Esophagus squamous epithelium (tissue), 5 donors: ENCODE data around the gene HIRA. TPM values are rescaled to one million over a fixed set of nuclear protein-coding genes. Genes with fewer than 3 reads are reported as not detected.

Experiments
- DNase-seq: peaks from one replicate; lab custom pipeline; 2025; lab: John Stamatoyannopoulos, UW
- H3K27ac ChIP-seq, 4 donors: fragments of 200-600 bp; sonication (generic); one replicate each; pipeline ENCODE4 v1.5.1; 2016 to 2019; ENCODE audit warnings: mild to moderate bottlenecking in 1 of 4
- H3K27me3 ChIP-seq, 4 donors: fragments of 200-600 bp; sonication (generic); 1 replicate in 3 of 4; 2 replicates in 1 of 4; pipeline versions ENCODE4 v1.5.1 to v1.6.0; 2017 to 2021; ENCODE audit warnings: antibody characterized with exemption in 1 of 4
- H3K36me3 ChIP-seq, 3 donors: fragments of 200-600 bp; sonication (generic); one replicate each; pipeline ENCODE4 v1.5.1; 2016 to 2019
- H3K4me1 ChIP-seq, 3 donors: fragments of 200-600 bp; sonication (generic); one replicate each; pipeline ENCODE4 v1.5.1; 2017 to 2019
- H3K4me3 ChIP-seq, 4 donors: fragments of 200-600 bp; sonication (generic); 1 replicate in 3 of 4; 2 replicates in 1 of 4; pipeline ENCODE4 v1.5.1; 2016 to 2019; ENCODE audit warnings: mild to moderate bottlenecking in 2 of 4, moderate library complexity in 1 of 4
- H3K9me3 ChIP-seq, 3 donors: fragments of 200-600 bp; sonication (generic); one replicate each; pipeline ENCODE4 v1.5.1; 2016 to 2019
- POLR2A ChIP-seq, 4 donors: fragments of 450-650 bp; IDR thresholded peaks; one replicate each; pipeline ENCODE4 v1.6.1; 2017; ENCODE audit warnings: antibody characterized with exemption in 4 of 4, mild to moderate bottlenecking in 4 of 4, moderate library complexity in 3 of 4
- WGBS, 2 donors: methylation state at CpG; one replicate each; pipeline ENCODE4 v1.1.5; 2018; 5-methylcytosine and 5-hydroxymethylcytosine counted together
- intact Hi-C: fragments of 100-400 bp; cut with DNase I; formaldehyde crosslinking; loops from one replicate; pipeline ENCODE4 v1.15.0; 2022
- total RNA-seq, 4 donors: library from RNA; depleted of rRNA; stranded (reverse); fragments of >200 nt; gene quantifications; one replicate each; pipeline ENCODE4 v1.1.0, GENCODE V29; 2016
- TF ChIP-seq, protein P1 (sequence below), 6 experiments: fragments of 450-650 bp in 4 of 6; fragments of 200-600 bp in 2 of 6; sonication (generic) in 2 of 6; IDR thresholded peaks; one replicate each; pipeline ENCODE4 v1.5.1; 2016 to 2019; ENCODE audit warnings: antibody characterized with exemption in 6 of 6, mild to moderate bottlenecking in 4 of 6, moderate library complexity in 4 of 6
- donor health status: DM: yes; HTN: yes; CAD: no.

HIRA gene
- total RNA-seq, 4 donors from 2014 or later, result 11.2 to 19.8 (median 14.4) TPM

- no peak overlapping the region for H3K4me3 ChIP-seq
- H3K27ac ChIP-seq, result no peak overlapping the region
- intact Hi-C loops, result no loop called here
- H3K4me1 ChIP-seq, result no peaks in the 10 kb centered on the region
- H3K9me3 ChIP-seq, result no peaks in the 10 kb centered on the region
- H3K27me3 ChIP-seq, result no peaks in the 10 kb centered on the region
- WGBS, 2 donors, result 67% methylated on average over 1 of the region's 8 CpGs; no CpG with 5 or more reads in 1 of the 2 donors
- TF ChIP-seq, protein P1, sequence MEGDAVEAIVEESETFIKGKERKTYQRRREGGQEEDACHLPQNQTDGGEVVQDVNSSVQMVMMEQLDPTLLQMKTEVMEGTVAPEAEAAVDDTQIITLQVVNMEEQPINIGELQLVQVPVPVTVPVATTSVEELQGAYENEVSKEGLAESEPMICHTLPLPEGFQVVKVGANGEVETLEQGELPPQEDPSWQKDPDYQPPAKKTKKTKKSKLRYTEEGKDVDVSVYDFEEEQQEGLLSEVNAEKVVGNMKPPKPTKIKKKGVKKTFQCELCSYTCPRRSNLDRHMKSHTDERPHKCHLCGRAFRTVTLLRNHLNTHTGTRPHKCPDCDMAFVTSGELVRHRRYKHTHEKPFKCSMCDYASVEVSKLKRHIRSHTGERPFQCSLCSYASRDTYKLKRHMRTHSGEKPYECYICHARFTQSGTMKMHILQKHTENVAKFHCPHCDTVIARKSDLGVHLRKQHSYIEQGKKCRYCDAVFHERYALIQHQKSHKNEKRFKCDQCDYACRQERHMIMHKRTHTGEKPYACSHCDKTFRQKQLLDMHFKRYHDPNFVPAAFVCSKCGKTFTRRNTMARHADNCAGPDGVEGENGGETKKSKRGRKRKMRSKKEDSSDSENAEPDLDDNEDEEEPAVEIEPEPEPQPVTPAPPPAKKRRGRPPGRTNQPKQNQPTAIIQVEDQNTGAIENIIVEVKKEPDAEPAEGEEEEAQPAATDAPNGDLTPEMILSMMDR (IDR thresholded peaks at IDR 0.05), result no peak
- TF ChIP-seq POLR2A (IDR thresholded peaks at IDR 0.05), result no peak
- DNase-seq, result no peak
- H3K36me3 ChIP-seq, result peaks cover 7 to 85% (median 30%) of the 10 kb centered on the region in 3 donors
Observed at GRCh38 chr22:19405652-19406051, 25.9 kb downstream of the HIRA start.

DNA sequence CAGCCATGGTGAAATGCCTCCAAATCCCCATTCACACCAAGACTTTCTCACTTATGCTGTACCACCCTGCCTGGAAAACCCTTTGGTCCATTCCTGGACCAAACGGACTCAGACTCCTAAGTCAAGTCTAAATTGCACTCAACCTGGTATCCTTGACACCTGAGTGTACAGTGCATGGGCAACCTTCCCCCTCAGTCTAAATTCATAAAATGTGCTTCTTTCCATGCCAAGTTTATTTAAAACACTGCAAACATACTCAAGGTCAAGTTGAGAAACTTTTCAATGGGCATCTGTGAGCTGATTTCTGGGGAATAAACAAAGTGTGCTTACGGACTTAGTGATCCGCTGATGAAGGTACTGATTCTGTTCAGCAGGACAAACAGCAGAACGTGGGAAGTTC lies 26.4 kb downstream of the HIRA start:
- no peaks in the 10 kb centered on the region for H3K4me1 ChIP-seq
- no peak overlapping the region for H3K4me3 ChIP-seq
- H3K36me3 ChIP-seq, result peaks cover 7 to 85% (median 30%) of the 10 kb centered on the region in 3 donors
- no peak for DNase-seq
- WGBS, 2 donors, result 91 to 98% methylated on average over 4 of the region's 4 CpGs
- no peaks in the 10 kb centered on the region for H3K9me3 ChIP-seq
- no peak overlapping the region for H3K27ac ChIP-seq
- TF ChIP-seq, protein P1 (IDR thresholded peaks at IDR 0.05), result no peak
- TF ChIP-seq POLR2A (IDR thresholded peaks at IDR 0.05), result no peak
- no peaks in the 10 kb centered on the region for H3K27me3 ChIP-seq
- intact Hi-C loops, result no loop called here

- intact Hi-C loops, result no loop called here
- Histone ChIP-seq H3K27me3 (no peaks in the 10 kb centered on the region), H3K27ac (no peak overlapping the region), H3K9me3 (no peaks in the 10 kb centered on the region), H3K4me3 (no peak overlapping the region), H3K4me1 (no peaks in the 10 kb centered on the region), H3K36me3 (peaks cover 7 to 85% (median 30%) of the 10 kb centered on the region in 3 donors)
- 84 to 98% methylated on average over 3 of the region's 3 CpGs for WGBS, 2 donors
- no peak for DNase-seq
- TF ChIP-seq POLR2A (IDR thresholded peaks at IDR 0.05), result no peak
- TF ChIP-seq, protein P1 (IDR thresholded peaks at IDR 0.05), result no peak
Observed at GRCh38 chr22:19404676-19405075, 26.9 kb downstream of the HIRA start.

DNA sequence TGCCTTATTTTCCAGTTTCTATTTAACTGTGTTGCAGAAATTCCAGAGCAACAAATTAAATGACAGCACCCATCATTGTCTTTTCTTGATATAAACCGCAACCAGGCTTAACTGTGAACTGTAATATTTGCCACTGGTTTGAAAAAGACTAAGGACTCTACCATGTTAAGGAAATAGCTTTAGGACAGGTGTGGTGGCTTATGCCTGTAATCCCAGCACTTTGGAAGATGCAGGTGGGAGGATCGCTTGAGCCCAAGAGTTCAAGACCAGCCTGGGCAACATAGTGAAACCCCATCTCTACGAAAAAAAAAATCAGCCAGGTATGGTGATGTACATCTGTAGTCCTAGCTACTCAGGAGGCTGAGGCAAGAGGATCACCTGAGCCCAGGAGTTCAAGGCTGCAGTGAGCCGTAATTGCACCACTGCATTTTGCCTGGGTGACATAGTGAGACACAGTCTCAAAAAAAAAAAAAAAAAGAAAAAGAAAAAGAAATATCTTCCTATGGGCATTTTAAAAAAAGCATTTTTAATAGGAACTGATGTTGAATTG lies 28.8 kb downstream of the HIRA start:
- WGBS, 2 donors, result 98 to 100% methylated on average over 4 of the region's 4 CpGs
- DNase-seq, result no peak
- no peaks in the 10 kb centered on the region for H3K27me3 ChIP-seq
- H3K36me3 ChIP-seq, result peaks cover 0 to 85% (median 20%) of the 10 kb centered on the region in 3 donors
- H3K27ac ChIP-seq, result no peak overlapping the region
- TF ChIP-seq, protein P1 (IDR thresholded peaks at IDR 0.05), result no peak
- no peak for TF ChIP-seq POLR2A (IDR thresholded peaks at IDR 0.05)
- H3K4me1 ChIP-seq, result no peaks in the 10 kb centered on the region
- H3K9me3 ChIP-seq, result no peaks in the 10 kb centered on the region
- intact Hi-C loops, result no loop called here
- no peak overlapping the region for H3K4me3 ChIP-seq

GRCh38 chr22:19401483-19401882 lies 30.1 kb downstream of the HIRA start:
- Histone ChIP-seq H3K4me3 (no peak overlapping the region), H3K4me1 (no peaks in the 10 kb centered on the region), H3K9me3 (no peaks in the 10 kb centered on the region), H3K27ac (no peak overlapping the region), H3K27me3 (no peaks in the 10 kb centered on the region), H3K36me3 (peaks cover 6 to 85% (median 13%) of the 10 kb centered on the region in 3 donors)
- TF ChIP-seq, protein P1 (IDR thresholded peaks at IDR 0.05), result no peak
- no peak for TF ChIP-seq POLR2A (IDR thresholded peaks at IDR 0.05)
- 88 to 93% methylated on average over 4 of the region's 4 CpGs for WGBS, 2 donors
- DNase-seq, result no peak
- intact Hi-C loops, result no loop called here
